GM12801 (cell line): Measurements from ENCODE around the gene MUC6.

Experiments
- CTCF ChIP-seq: IDR thresholded peaks from one replicate; pipeline ENCODE4 v1.5.1; 2011; ENCODE audit warnings: control low read depth; ENCODE audit not compliant: insufficient read length; ENCODE audit errors: extremely low read depth

The MUC6 gene

GRCh38 chr11:1053121-1053901 is 16.8 kb upstream of the MUC6 start:
- no peak for TF ChIP-seq CTCF

- TF ChIP-seq CTCF: no peak
These were observed 15.9 kb upstream of the MUC6 start for GRCh38 chr11:1052133-1053011.

DNA sequence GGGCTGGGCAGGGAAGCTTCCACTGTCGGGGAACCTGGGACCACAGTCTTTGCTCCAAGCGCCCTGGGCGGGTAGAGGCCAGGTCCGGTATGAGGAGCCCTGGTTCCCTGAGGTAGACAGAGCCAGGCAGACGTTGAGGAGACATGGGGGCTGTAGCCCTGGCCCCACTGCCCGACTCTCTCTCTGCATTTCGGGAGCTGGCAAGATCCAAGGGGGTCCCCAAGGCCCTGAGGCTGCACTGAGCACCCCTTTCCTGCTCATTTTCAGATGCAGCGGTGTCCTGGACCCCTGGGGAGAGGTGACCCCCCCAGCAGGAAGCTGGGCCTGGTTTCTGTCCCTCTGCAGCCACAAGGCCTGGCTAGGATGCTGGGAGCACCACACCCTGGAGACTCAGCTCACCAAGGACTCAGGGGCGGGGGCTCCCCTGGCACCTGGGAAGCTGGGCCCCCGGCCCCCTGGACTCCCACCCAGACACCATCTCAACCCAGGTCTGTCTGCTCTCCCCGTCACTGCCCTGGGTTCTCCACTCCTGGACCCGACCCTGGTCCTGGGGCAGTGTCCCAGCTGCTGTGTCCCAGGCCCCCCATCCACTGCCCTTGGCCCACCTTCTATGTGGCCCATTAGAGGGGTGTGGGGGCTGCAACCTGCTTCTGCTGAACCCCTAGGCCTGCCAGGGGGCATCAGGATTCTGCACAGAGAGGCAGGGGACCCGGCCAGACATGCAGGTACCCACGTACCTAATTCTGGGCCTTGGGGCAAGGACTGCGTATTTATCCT is 15.0 kb upstream of the MUC6 start:
- TF ChIP-seq CTCF: no peak

- no peak for TF ChIP-seq CTCF
These were observed 14.2 kb upstream of the MUC6 start for GRCh38 chr11:1050581-1051355.

DNA sequence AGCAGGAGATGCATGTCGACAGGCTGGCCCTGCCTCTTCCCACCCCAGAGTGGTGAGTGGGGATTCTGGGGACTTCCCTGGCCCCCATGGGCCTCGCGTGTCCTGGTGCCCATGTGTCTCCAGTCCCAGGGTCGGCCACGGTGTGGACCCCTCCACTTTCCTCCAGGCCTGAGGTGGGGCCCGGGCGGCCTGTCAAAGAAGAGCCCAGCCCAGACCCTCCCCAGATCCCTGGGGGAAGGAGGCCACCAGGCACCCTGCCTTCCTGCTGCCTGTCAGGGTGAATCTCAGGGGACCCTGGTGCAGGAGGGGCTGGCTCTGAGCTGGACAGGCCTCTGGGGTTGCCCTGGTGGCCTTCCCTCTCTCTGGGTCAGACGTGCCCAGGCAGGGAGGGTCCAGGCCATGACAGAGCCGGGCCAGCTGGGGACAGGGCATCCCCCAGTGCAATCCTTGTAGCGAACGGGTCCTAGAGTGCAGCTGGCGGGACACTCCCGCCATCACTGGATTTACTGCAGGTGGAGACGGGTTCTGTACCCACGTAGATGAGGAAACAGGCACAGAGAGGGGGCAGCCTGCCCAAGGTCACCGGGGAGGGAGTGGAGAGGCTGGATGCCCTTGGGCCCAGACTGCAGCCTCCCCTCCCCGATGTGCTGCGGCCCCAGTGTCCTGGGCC is 13.5 kb upstream of the MUC6 start:
- TF ChIP-seq CTCF: no peak

DNA sequence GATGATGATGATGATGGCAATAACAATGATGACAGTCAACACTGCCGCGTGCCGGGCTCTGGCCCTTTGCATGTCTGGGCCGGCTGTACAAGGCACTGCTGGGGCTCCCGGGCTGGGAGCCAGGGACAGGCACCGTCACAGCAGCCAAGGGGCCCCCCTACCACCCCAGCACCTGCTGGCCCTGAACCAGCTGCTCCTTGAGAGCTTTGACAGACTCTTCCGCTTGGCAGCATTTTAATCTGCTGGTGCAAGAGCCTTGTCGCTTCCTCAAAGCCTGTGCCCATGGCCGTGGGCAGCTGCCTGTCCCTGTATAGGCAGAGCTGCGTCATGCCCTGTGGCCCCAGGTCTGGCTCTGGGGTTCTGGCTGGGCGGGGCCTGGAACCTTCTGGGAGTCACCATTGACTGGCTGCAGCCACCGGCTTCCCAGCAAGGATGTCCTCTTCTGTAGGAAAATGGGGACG is 12.9 kb upstream of the MUC6 start:
- no peak for TF ChIP-seq CTCF
